ENCODE measurements around the gene ATM.

ATM gene
- total RNA-seq: 88.0 to 1,625 (median 1,317) reads per million in 3 experiments

DNA sequence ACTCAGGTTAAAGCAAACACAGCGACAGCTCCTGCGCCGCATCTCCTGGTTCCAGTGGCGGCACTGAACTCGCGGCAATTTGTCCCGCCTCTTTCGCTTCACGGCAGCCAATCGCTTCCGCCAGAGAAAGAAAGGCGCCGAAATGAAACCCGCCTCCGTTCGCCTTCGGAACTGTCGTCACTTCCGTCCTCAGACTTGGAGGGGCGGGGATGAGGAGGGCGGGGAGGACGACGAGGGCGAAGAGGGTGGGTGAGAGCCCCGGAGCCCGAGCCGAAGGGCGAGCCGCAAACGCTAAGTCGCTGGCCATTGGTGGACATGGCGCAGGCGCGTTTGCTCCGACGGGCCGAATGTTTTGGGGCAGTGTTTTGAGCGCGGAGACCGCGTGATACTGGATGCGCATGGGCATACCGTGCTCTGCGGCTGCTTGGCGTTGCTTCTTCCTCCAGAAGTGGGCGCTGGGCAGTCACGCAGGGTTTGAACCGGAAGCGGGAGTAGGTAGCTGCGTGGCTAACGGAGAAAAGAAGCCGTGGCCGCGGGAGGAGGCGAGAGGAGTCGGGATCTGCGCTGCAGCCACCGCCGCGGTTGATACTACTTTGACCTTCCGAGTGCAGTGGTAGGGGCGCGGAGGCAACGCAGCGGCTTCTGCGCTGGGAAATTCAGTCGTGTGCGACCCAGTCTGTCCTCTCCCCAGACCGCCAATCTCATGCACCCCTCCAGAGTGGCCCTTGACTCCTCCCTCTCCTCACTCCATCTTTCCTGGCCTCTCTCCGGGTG lies at the start of gene ATM, which contains the start of gene NPAT:
Gene ATM (plus strand): TSS at position 494 of the 774 bp plus-strand sequence. CDS start 4,558 bp downstream, outside the sequence.
Gene NPAT (minus strand): TSS at position 65 of the 774 bp plus-strand sequence. CDS start 102 bp downstream, outside the sequence.
- peak; percentile 99 for DNase-seq

DNA sequence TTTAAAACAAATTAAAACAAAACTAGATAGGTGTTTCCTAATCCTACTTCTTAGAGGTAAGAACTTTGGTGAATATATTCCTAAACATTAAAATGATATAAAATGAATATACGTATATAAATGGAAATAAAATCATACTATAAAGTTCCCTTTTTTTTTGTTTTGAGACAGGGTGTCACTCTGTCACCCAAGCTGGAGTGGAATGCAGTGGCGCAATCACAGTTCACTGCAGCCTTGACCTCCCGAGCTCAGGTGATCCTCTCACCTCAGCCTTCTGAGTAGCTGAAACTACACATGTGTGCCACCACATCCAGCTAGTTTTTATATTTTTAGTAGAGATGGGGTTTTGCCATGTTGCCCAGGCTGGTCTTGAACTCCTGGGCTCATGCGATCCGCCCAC lies 45.3 kb upstream of the ATM start:
- no peak for DNase-seq

DNA sequence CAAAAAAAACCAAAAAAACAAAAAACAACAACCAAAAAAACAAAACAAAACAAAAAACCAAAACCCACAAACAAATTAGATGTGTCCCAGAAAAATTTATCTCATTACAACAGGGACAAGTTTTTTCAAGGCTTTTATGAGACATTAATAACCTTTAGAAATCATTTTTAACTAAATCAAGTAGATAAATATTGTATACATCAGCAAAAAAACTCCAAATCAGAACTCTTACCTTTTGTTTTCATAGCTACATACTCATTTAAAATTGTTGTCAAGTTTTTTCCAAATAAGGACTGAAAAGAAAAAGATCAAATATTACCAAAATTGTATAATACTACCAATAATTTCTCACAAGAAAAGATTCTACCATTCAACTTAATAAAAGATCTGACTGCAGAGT lies 29.1 kb upstream of the ATM start:
- no peak for DNase-seq

GRCh38 chr11:108196901-108197300 lies 26.0 kb upstream of the ATM start:
- DNase-seq: no peak

DNA sequence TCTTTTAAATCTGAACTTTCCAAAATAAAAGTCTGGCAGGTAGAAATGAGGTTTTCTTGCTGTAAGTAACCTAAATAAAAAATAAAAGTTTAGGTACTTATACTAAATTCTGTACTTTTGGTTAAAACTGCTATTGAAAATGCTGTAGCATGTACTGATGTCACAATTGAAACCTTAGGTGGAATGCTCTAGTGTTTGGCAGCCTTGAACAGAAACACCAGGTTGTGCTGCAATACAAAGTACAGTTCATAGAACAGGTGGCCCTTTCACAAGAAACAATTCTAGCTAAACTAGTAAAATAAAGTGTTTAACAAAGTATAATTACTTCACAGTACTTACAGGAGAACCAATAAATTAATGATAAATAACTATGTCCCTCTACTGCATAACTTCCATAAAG lies 25.5 kb upstream of the ATM start:
- no peak for DNase-seq

DNA sequence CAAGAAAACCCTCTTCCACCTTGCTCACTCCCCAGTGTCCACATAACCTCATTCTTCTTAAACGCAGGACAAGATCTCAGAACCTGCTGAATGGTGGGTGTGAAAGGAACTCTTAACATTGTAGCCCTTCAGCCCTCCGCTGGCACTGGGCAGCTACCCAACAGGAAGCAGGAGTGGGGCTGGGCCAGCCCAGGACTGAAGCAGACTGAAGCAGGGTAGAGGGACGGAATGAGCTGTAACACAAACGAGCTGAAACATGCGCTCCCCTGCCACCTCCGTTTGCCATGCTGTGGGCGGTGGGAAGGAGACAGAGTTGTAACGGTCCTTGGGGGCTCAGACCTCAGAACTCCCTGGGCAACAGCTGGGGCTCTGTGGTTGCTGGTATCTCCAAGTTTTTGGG lies 24.0 kb upstream of the ATM start:
- DNase-seq: no peak

DNA sequence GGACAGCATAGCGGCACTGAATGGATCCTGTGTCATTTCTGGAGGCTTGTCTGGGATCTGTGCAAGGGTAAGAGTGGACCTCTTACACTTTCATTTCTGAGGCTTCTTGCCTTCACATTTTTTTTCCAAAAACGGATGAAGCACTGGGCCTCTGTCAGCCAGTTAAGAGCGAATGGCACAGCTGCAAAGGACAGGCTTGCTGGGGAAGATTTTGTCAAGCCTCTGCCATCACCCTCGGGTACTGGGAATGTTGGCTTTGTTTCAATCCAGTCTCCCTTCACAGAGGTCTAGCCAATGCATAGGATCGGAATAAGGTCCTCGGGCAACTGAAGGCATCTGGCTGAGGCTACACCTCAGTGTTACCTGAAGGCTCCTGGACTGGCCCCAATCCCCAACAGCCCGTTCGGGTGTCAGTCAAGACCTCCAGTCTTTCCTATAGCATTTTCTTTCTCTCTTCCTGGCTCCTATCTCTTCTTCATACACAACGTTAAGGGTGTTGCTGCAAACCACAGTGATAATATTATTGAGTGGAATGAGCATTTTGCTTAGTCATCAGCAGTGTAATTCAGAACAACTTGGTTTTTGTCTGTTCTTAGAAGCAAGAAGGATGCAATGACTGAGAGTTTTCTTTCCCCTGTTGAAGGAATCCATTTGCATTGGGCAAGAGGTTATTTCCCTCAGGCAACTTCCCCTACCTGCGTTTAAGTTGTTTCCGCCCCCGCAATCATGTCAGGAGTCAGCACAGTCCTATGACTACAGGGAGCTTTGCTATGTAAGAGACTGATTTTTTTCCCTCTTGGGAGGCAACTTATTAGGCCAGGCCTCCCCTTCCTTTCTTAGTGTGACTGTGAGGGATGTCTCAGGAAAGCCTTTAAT lies 23.2 kb upstream of the ATM start:
- no peak for DNase-seq

DNA sequence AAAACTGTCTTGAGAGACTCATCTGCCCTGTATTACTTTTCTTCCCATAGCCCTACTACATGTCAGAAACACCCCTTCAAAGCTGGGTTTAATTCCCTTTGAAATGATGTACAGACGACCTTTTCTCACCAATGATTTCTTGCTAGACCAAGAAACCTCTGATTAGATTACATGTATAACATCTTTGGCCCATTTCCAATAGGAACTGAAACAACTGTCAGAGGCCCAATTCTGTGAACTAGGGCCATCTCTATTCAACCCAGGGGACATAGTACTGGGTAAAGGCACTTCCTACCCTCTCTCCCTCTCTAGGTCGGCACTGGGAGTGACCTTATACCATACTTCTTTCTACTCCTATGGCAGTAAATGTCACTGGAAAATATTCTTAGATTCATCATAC lies 19.8 kb upstream of the ATM start:
- no peak for DNase-seq

DNA sequence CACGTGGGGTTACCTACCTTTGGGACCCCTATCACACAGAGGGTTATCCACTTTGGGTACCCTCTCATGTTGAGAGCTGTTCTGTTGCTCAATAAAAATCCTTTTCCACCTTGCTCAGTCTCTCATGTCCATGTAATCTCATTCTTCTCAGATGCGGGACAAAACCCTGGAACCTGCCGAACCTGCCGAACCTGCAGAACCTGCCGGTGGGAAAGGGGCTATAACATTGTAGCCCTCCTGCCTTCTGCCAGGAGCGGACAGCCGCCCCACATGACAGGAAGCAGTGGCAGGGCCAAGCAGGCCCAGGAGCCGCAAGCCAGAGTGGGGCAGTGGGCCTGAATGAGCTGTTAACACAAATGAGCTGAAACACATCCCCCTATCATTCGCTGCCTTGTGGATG lies 18.5 kb upstream of the ATM start:
- no peak for DNase-seq

DNA sequence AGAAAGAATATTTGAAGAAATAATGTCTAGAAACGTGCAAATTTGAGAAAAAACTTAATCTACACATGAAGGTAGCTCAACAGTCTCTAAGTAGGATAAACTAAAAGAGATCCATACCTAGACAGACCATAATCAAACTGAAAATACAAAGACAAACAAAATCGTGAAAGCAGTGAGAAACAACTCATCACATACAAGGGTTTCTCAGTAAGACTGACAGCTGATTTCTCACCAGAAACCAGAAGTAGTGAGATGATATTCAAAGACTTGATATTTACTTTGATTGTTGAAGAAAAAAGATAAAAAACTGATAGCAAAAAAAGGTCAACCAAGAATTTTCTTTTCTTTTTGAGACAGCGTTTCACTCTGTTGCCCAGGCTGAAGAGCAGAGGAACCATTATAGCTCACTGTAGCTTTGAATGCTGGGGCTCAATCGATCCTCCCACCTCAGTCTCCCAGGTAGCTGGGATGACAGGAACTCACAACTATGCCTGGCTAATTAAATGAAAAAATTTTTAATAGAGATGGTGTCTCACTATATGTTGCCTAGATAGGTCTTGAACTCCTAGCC lies 17.9 kb upstream of the ATM start:
- no peak for DNase-seq

DNA sequence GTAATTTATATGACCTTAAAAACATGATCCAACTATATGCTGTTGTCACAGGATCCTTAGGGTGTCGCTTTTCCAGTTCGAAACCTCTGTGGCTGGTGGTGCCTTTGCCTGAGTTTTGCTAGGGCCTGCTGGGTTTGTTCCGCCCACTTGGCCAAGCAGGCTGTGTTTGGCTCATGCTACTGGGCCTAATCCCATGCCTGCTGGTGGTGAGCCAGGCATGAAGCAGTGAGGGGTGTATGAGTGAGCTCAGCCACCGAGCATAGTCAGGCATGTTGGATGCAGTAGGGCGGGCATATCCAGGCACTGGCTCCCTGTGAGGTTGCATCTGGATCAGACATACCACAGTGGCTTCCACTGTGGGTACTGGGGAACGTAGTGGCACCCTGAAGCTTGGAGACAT lies 16.7 kb upstream of the ATM start:
- DNase-seq: no peak

- DNase-seq: no peak
Measured at GRCh38 chr11:108206969-108207682, 15.7 kb upstream of the ATM start.

GRCh38 chr11:108207683-108208060 lies 15.2 kb upstream of the ATM start:
- no peak for DNase-seq

DNA sequence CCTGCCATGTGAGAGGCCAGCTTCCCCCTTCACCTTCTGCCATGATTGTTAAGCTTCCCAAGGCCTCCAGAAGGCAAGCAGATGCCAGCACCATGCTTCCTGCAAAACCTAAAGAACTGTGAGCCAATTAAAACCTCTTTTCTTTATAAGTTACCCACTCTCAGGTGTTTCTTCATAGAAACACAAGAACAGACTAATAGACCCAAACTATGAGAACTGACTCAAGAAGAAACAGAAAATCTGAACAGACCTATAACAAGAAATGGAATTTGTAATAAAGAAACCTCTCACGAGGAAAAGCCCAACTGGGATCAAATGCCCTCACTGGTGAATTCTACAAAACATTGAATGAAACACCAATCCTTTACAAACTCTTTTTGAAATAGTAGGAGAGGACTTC lies 12.4 kb upstream of the ATM start:
- no peak for DNase-seq

GRCh38 chr11:108213784-108214183 lies 9.1 kb upstream of the ATM start:
- no peak for DNase-seq

DNA sequence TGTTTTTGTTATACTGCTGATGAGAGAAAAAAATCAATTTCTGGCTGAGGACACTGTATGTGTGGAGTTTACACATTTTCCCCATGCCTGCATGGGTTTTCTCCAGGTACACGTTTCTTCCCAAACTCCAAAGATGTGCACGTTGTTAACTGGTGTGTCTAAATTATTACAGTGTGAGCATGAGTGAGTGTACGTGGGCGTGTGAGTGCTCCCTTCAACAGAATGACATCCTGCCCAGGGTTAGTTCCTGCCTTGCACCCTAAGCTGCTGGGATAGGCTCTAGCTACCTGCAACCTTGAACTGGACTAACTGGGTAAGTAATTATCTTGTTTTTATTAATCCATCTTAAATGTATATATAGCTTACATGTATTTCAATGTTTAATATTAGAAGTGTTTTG lies 5.9 kb upstream of the ATM start:
- no peak for DNase-seq

DNA sequence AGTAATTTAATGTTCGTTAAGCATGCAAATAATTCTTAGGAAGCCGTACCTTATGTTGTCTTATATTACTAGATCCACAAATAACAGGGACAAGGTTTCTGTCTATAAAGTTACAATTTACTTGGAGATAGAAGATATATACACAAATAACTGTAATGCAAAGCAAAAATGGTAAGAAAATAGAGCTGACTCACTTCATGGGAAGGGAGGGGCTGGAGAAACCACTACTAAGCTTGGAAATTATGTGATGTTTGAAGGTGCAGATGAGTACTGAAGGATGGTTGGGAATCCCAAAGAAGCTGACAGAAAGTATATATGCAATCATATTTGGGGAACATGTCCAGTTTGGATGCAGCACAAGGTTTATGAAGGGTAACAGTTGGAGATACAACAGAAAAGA lies 4.4 kb upstream of the ATM start:
- no peak for DNase-seq

- DNase-seq: no peak
Measured at GRCh38 chr11:108218912-108219783, 3.7 kb upstream of the ATM start.

DNA sequence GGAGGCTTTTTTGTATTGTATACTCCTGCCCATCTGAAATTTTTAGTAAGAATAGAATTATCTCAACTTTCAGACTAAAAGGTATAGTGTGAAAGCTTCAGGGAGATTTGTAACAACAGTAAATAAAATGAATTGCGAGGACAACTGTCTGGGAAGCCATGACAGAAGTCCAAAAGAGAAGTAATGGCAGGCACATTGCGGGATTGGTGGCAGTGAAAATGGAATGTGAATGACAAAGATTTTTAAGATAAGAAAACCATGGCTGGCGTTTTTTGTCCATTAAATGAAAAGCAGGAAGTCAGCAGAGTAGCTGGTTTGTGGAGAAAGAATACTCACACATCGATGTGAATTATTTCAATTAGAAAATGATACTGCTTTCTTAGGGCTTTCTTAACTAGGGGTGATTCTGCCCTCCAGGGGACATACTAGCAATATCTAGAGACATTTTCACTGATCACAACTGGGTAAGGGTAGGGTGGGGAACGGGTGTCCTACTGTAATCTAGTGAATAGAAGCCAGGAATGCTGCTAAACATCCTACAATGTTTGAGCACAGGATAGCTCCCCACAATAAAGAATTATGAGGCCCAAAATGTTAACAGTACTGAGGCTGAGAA lies 2.0 kb upstream of the ATM start:
- DNase-seq: no peak

DNA sequence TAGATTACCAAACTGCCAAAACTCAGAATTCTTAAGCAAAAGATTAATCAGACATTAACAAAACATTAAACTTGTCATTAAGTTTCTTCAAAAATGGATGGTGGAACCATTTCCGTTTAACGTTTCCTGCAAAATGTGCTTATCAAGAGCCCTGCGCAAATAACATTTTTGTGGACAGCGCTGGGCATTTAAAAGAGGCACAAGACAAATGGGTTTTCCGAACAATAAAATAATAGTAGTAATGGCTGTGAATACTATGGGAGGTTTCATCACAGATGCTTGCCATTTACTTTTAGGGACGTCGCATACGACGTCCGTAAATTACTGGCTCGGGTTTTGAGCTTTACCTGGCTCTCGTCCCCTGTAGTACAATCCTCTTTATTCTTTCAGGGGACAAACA lies 1.5 kb upstream of the ATM start:
- DNase-seq: no peak

DNA sequence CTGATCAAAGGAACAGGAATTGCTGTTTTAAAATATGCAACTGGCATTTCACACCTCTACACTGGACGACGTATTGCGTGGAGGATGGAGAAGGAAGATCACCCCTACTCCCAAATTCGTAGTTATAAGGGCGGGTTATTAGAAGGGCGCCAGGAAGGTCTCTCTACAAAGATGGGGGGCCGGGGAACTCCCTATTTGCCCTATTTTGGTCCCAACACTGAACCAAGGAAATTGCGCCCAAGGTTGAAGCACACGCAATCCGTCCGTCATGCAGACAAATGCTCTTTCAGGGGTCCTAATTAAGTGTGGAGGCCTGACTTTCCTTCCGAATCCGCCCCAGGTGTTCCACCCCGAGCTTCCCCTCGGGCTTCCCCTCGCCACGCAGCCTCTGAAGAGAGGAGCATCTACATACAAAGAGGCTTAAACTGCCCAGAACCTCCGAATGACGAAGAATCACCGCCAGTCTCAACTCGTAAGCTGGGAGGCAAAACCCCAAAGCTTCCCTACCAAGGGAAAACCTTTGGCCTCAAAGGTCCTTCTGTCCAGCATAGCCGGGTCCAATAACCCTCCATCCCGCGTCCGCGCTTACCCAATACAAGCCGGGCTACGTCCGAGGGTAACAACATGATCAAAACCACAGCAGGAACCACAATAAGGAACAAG lies 825 bp upstream of the ATM start:
- no peak for DNase-seq

Data from central memory CD4-positive, alpha-beta T cell (primary cell).